CD4-positive, alpha-beta T cell treated with Interleukin-17A for 4 hours (primary cell): ENCODE results near the gene DNM2.
"Not testable (repeated sequence)": the region's sequence is repeated elsewhere in the genome, so short reads cannot be mapped to it uniquely, and the experiment has no call there.

Experiments used
- DNase-seq: peaks from one replicate; pipeline ENCODE4 v3.0.0-alpha.2; 2020; ENCODE audit warnings: mixed read lengths

Gene DNM2

GRCh38 chr19:10756371-10756770, 38.5 kb downstream of the DNM2 start:
- DNase-seq: no peak

GRCh38 chr19:10756791-10757190, 38.9 kb downstream of the DNM2 start:
- DNase-seq: no peak

GRCh38 chr19:10758050-10758449, 40.2 kb downstream of the DNM2 start:
- not testable (repeated sequence) for DNase-seq

GRCh38 chr19:10758978-10759377, 41.1 kb downstream of the DNM2 start:
- DNase-seq: no peak

GRCh38 chr19:10760273-10760944, 42.5 kb downstream of the DNM2 start:
- DNase-seq: peak; percentile 64

GRCh38 chr19:10761443-10762250, 43.8 kb downstream of the DNM2 start:
- DNase-seq: peak; percentile 34

GRCh38 chr19:10762656-10763055, 44.8 kb downstream of the DNM2 start:
- peak; percentile 70 for DNase-seq

GRCh38 chr19:10763411-10763810, 45.5 kb downstream of the DNM2 start:
- DNase-seq: no peak

GRCh38 chr19:10763828-10764339, 46.0 kb downstream of the DNM2 start:
- no peak for DNase-seq

GRCh38 chr19:10764340-10764894, 46.5 kb downstream of the DNM2 start:
- DNase-seq: no peak

GRCh38 chr19:10766049-10766623, 48.3 kb downstream of the DNM2 start:
- DNase-seq: no peak

- DNase-seq: no peak
These were observed 48.9 kb downstream of the DNM2 start for GRCh38 chr19:10766671-10767201.

- no peak for DNase-seq
These were observed 49.8 kb downstream of the DNM2 start for GRCh38 chr19:10767726-10768125.

GRCh38 chr19:10768369-10768768, 50.5 kb downstream of the DNM2 start:
- no peak for DNase-seq

- DNase-seq: no peak
These were observed 51.1 kb downstream of the DNM2 start for GRCh38 chr19:10768936-10769335.

GRCh38 chr19:10769533-10770491, 51.9 kb downstream of the DNM2 start:
- DNase-seq: peak; percentile 48

- DNase-seq: no peak
These were observed 56.1 kb downstream of the DNM2 start for GRCh38 chr19:10773969-10774368.

GRCh38 chr19:10774893-10775292, 57.0 kb downstream of the DNM2 start:
- DNase-seq: no peak

- DNase-seq: no peak
These were observed 59.2 kb downstream of the DNM2 start for GRCh38 chr19:10776900-10777650.

- DNase-seq: no peak
These were observed 62.5 kb downstream of the DNM2 start for GRCh38 chr19:10780368-10780767.

- no peak for DNase-seq
These were observed 64.9 kb downstream of the DNM2 start for GRCh38 chr19:10782795-10783194.
